Thyroid gland (tissue), 4 donors: ENCODE data around the gene NOX4.

Experiments used
- POLR2A ChIP-seq, 2 donors: fragments of 450-650 bp; IDR thresholded peaks; one replicate each; pipeline ENCODE4 v1.6.1; 2017; ENCODE audit warnings: antibody characterized with exemption in 2 of 2, mild to moderate bottlenecking in 2 of 2, moderate library complexity in 1 of 2
- TF ChIP-seq, protein P1 (sequence below), 6 experiments: fragments of 200-600 bp in 3 of 6; fragments of 450-650 bp in 3 of 6; sonication (generic) in 3 of 6; IDR thresholded peaks; one replicate each; pipeline ENCODE4 v1.5.1; 2016 to 2019; ENCODE audit warnings: antibody characterized with exemption in 6 of 6, mild to moderate bottlenecking in 2 of 6, inconsistent platforms in 1 of 6, moderate library complexity in 1 of 6

- TF ChIP-seq POLR2A (IDR thresholded peaks at IDR 0.05): no peak
- TF ChIP-seq, protein P1, sequence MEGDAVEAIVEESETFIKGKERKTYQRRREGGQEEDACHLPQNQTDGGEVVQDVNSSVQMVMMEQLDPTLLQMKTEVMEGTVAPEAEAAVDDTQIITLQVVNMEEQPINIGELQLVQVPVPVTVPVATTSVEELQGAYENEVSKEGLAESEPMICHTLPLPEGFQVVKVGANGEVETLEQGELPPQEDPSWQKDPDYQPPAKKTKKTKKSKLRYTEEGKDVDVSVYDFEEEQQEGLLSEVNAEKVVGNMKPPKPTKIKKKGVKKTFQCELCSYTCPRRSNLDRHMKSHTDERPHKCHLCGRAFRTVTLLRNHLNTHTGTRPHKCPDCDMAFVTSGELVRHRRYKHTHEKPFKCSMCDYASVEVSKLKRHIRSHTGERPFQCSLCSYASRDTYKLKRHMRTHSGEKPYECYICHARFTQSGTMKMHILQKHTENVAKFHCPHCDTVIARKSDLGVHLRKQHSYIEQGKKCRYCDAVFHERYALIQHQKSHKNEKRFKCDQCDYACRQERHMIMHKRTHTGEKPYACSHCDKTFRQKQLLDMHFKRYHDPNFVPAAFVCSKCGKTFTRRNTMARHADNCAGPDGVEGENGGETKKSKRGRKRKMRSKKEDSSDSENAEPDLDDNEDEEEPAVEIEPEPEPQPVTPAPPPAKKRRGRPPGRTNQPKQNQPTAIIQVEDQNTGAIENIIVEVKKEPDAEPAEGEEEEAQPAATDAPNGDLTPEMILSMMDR (IDR thresholded peaks at IDR 0.05): no peak
These were observed 144.1 kb downstream of the NOX4 start for GRCh38 chr11:89347071-89347470.
